Fibroblast of skin of right biceps (primary cell): ENCODE data around the gene RARRES2.
"Not testable (repeated sequence)": the region's sequence is repeated elsewhere in the genome, so short reads cannot be mapped to it uniquely, and the experiment has no call there.

Experiments
- DNase-seq: peaks from one replicate; pipeline ENCODE4 v3.0.0-alpha.2; 2013

Gene RARRES2

GRCh38 chr7:150341263-150342120 is at the start of gene RARRES2:
Gene RARRES2, minus strand, starts transcription at chr7:150341629. Its CDS starts 1,020 bp downstream, at chr7:150340609.
- DNase-seq, result no peak

GRCh38 chr7:150390205-150390604 is 48.8 kb upstream of the RARRES2 start:
- peak; percentile 44 for DNase-seq

- no peak for DNase-seq
Observed at GRCh38 chr7:150389532-150389816, 48.0 kb upstream of the RARRES2 start.

GRCh38 chr7:150388709-150389531 is 47.5 kb upstream of the RARRES2 start:
- DNase-seq, result peak; percentile 14

GRCh38 chr7:150388306-150388705 is 46.9 kb upstream of the RARRES2 start:
- no peak for DNase-seq

- DNase-seq, result not testable (repeated sequence)
Observed at GRCh38 chr7:150385884-150386283, 44.5 kb upstream of the RARRES2 start.

- DNase-seq, result no peak
Observed at GRCh38 chr7:150385302-150385723, 43.9 kb upstream of the RARRES2 start.

- no peak for DNase-seq
Observed at GRCh38 chr7:150384406-150385301, 43.2 kb upstream of the RARRES2 start.

- no peak for DNase-seq
Observed at GRCh38 chr7:150383710-150384397, 42.4 kb upstream of the RARRES2 start.

- DNase-seq, result no peak
Observed at GRCh38 chr7:150382844-150383225, 41.4 kb upstream of the RARRES2 start.

GRCh38 chr7:150382123-150382843 is 40.9 kb upstream of the RARRES2 start:
- no peak for DNase-seq

- no peak for DNase-seq
Observed at GRCh38 chr7:150381785-150382122, 40.3 kb upstream of the RARRES2 start.

GRCh38 chr7:150381096-150381495 is 39.7 kb upstream of the RARRES2 start:
- no peak for DNase-seq

- no peak for DNase-seq
Observed at GRCh38 chr7:150380463-150380862, 39.0 kb upstream of the RARRES2 start.

- peak; percentile 19 for DNase-seq
Observed at GRCh38 chr7:150379441-150380379, 38.3 kb upstream of the RARRES2 start.

- peak; percentile 94 for DNase-seq
Observed at GRCh38 chr7:150378853-150379440, 37.5 kb upstream of the RARRES2 start, which contains the start of gene ZNF775. Gene ZNF775, plus strand, starts transcription at chr7:150379330. Its CDS starts 9,141 bp downstream, at chr7:150388471.

- peak; percentile 77 for DNase-seq
Observed at GRCh38 chr7:150378115-150378852, 36.9 kb upstream of the RARRES2 start.

GRCh38 chr7:150377635-150378034 is 36.2 kb upstream of the RARRES2 start:
- DNase-seq, result no peak

GRCh38 chr7:150377196-150377595 is 35.8 kb upstream of the RARRES2 start:
- DNase-seq, result no peak
